Testis (tissue), 3 donors: ENCODE measurements around the gene INTS3. TPM values are rescaled to one million over a fixed set of nuclear protein-coding genes. Genes with fewer than 3 reads are reported as not detected.

ENCODE experiments used
- DNase-seq: peaks from one replicate; pipeline ENCODE4 v3.0.0-alpha.2; 2019
- H3K27ac ChIP-seq, 2 donors: fragments of 200-600 bp; sonication (generic); one replicate each; pipeline ENCODE4 v1.5.1; 2019
- H3K27me3 ChIP-seq: fragments of 200-600 bp; sonication (generic); one replicate; pipeline ENCODE4 v1.5.1; 2019
- H3K36me3 ChIP-seq: fragments of 200-600 bp; sonication (generic); one replicate; pipeline ENCODE4 v1.5.1; 2017; ENCODE audit warnings: low read depth; ENCODE audit errors: missing control alignments
- H3K4me1 ChIP-seq: fragments of 200-600 bp; sonication (generic); one replicate; pipeline ENCODE4 v1.5.1; 2019
- H3K4me3 ChIP-seq, 2 donors: fragments of 200-600 bp; sonication (generic); one replicate each; pipeline ENCODE4 v1.5.1; 2017 to 2019
- H3K9me3 ChIP-seq: fragments of 200-600 bp; sonication (generic); one replicate; pipeline ENCODE4 v1.5.1; 2017
- CTCF ChIP-seq, 3 experiments: fragments of 450-650 bp in 2 of 3; fragments of 200-600 bp in 1 of 3; sonication (generic) in 1 of 3; IDR thresholded peaks; one replicate each; pipeline ENCODE4 v1.5.1; 2016 to 2019; ENCODE audit warnings: antibody characterized with exemption in 3 of 3, mild to moderate bottlenecking in 2 of 3, moderate library complexity in 1 of 3
- POLR2A ChIP-seq: fragments of 450-650 bp; IDR thresholded peaks from one replicate; pipeline ENCODE4 v1.6.1; 2017; ENCODE audit warnings: antibody characterized with exemption, mild to moderate bottlenecking, moderate library complexity
- WGBS, 2 donors: methylation state at CpG; one replicate each; pipeline ENCODE4 v1.1.5; 2018; 5-methylcytosine and 5-hydroxymethylcytosine counted together
- intact Hi-C: fragments of 100-400 bp; cut with DNase I; formaldehyde crosslinking; loops from one replicate; pipeline ENCODE4 v1.15.1; 2023; ENCODE audit warnings: low total_unique reads
- polyA plus RNA-seq: library from polyadenylated mRNA; stranded (reverse); fragments of 350-450 nt; fragmentation: Illumina TruSeq; extraction: RNeasy Lipid Tissue Mini Kit (QIAGEN cat#74804); gene quantifications from one replicate; pipeline ENCODE4 v1.2.3, GENCODE V29; 2014; ENCODE audit warnings: low read depth, low replicate concordance; ENCODE audit not compliant: insufficient read depth
- total RNA-seq, 2 donors: library from RNA; depleted of rRNA; stranded (reverse); fragments of >200 nt; gene quantifications; one replicate each; pipeline ENCODE4 v1.2.3, GENCODE V29; 2016

The INTS3 gene
- total and polyA plus RNA-seq, 3 donors from 2014 or later, result 66.1 to 121 (median 113) TPM

GRCh38 chr1:153687346-153688125 is 40.3 kb upstream of the INTS3 start:
- H3K4me3 ChIP-seq, result no peak overlapping the region
- no peaks in the 10 kb centered on the region for H3K9me3 ChIP-seq
- WGBS, 2 donors, result 91 to 93% methylated on average over 11 to 16 of the region's 16 CpGs
- TF ChIP-seq CTCF (IDR thresholded peaks at IDR 0.05) (no peak), POLR2A (no peak)
- intact Hi-C loops, result no loop called here
- no peaks in the 10 kb centered on the region for H3K36me3 ChIP-seq
- H3K4me1 ChIP-seq, result no peaks in the 10 kb centered on the region
- H3K27me3 ChIP-seq, result no peaks in the 10 kb centered on the region
- no peak overlapping the region for H3K27ac ChIP-seq
- no peak for DNase-seq

DNA sequence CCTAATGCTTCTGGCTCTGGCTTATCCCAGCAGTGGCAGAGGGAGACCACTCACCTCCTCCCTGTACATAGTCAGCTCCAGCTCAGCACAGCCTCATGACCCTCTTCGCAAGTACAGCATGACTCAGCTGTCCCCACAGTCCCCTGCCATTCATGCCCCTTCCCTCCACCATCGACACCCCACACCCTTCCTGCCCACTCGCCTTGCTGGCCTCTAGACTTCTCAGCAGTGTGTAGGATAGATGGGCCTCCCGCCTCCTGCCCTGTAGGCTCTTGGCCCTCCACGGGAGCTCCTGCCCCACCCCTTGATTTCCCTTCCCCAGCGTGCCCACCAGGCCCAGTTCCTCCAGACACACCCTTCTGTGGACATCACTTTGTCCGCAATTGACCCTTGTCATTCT is 39.6 kb upstream of the INTS3 start:
- Histone ChIP-seq H3K9me3 (no peaks in the 10 kb centered on the region), H3K4me3 (no peak overlapping the region), H3K4me1 (no peaks in the 10 kb centered on the region), H3K27ac (no peak overlapping the region), H3K27me3 (no peaks in the 10 kb centered on the region), H3K36me3 (no peaks in the 10 kb centered on the region)
- TF ChIP-seq CTCF (IDR thresholded peaks at IDR 0.05) (no peak), POLR2A (no peak)
- WGBS, 2 donors, result 86 to 95% methylated on average over 7 of the region's 7 CpGs
- intact Hi-C loops, result no loop called here
- no peak for DNase-seq

DNA sequence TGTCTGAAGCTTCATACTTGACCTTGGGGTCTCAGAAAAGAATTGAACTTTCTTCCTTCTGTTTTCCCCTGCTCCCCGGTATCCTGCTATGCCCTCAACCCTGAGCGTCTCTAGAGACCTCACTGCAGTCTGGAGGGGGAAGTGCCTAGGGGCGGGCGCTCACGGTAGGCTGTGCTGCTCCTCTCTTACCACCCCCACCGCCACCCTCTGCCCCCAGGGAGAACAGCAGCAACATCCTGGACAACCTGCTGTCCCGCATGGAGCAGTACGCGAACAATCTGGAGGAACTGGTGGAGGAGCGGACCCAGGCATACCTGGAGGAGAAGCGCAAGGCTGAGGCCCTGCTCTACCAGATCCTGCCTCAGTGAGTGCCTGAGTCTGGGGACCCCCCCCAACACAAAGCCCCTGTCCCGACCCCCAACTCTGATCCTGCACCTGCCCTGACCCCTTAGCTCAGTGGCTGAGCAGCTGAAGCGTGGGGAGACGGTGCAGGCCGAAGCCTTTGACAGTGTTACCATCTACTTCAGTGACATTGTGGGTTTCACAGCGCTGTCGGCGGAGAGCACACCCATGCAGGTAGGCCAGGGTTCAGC is 39.0 kb upstream of the INTS3 start:
- intact Hi-C loops, result no loop called here

GRCh38 chr1:153693466-153693865 is 34.4 kb upstream of the INTS3 start:
- H3K4me3 ChIP-seq, result no peak overlapping the region
- no peaks in the 10 kb centered on the region for H3K27me3 ChIP-seq
- no peak for DNase-seq
- H3K36me3 ChIP-seq, result no peaks in the 10 kb centered on the region
- no peak for TF ChIP-seq POLR2A
- no peak for TF ChIP-seq CTCF (IDR thresholded peaks at IDR 0.05)
- no peaks in the 10 kb centered on the region for H3K9me3 ChIP-seq
- intact Hi-C loops, result no loop called here
- peaks cover 16% of the 10 kb centered on the region for H3K4me1 ChIP-seq
- 71 to 93% methylated on average over 3 to 4 of the region's 4 CpGs for WGBS, 2 donors
- no peak overlapping the region for H3K27ac ChIP-seq

More for the DNA sequence above, 39.0 kb upstream of the INTS3 start:
- H3K4me1 ChIP-seq, result no peaks in the 10 kb centered on the region
- no peaks in the 10 kb centered on the region for H3K27me3 ChIP-seq
- WGBS, 2 donors, result 95 to 96% methylated on average over 14 to 15 of the region's 18 CpGs
- H3K9me3 ChIP-seq, result no peaks in the 10 kb centered on the region
- TF ChIP-seq POLR2A (no peak), CTCF (IDR thresholded peaks at IDR 0.05) (no peak)
- no peak overlapping the region for H3K4me3 ChIP-seq
- H3K27ac ChIP-seq, result no peak overlapping the region
- no peak for DNase-seq
- no peaks in the 10 kb centered on the region for H3K36me3 ChIP-seq
